ENCODE data around the gene RMND1. TPM values are rescaled to one million over a fixed set of nuclear protein-coding genes. Genes with fewer than 3 reads are reported as not detected.

RMND1 gene
- total and polyA plus RNA-seq, 9 of the 15 experiments (the other 6 are each of a cell fraction or from before 2014, with no cell fraction given): 26.9 to 47.8 (median 36.2) TPM

GRCh38 chr6:151451950-151452749 is at the start of gene RMND1 (continued):
- TF ChIP-seq SRSF3 (IDR thresholded peaks at IDR 0.05; ENCODE audit: insufficient read depth, low read length) (no peak), CLOCK (CRISPR knock-in tag; IDR thresholded peaks at IDR 0.05; ENCODE audit: borderline replicate concordance) (peak; percentile 75; the same call in 1 of the 2 replicates), ARID2 (IDR thresholded peaks at IDR 0.05) (no peak), ZNF511 (CRISPR knock-in tag; IDR thresholded peaks at IDR 0.05) (peak; percentile 89), JUND (IDR thresholded peaks at IDR 0.05; ENCODE audit: borderline replicate concordance, low read depth, low read length) (peak; percentile 63), JUND (tag; IDR thresholded peaks at IDR 0.05; ENCODE audit: borderline replicate concordance, low read depth, low read length) (0 out of 3 replicates have a peak, but pooled peaks have one; percentile 50), YBX1 (IDR thresholded peaks at IDR 0.05) (no peak), KLF13 (tag; IDR thresholded peaks at IDR 0.05; ENCODE audit: borderline replicate concordance, low read depth) (peak; percentile 63), SUPT5H (IDR thresholded peaks at IDR 0.05) (peak; percentile 84), MECOM (CRISPR knock-in tag; IDR thresholded peaks at IDR 0.05) (no peak), EP400 (IDR thresholded peaks at IDR 0.05) (peak; percentile 95), RREB1 (CRISPR knock-in tag; IDR thresholded peaks at IDR 0.05) (0 out of 2 replicates have a peak, but pooled peaks have one; percentile 58)

Data from K562 (cell line).